K562 (cell line): ENCODE measurements around the gene SDCCAG8. TPM values are rescaled to one million over a fixed set of nuclear protein-coding genes. Genes with fewer than 3 reads are reported as not detected.

Source experiments
- BMI1 ChIP-seq: fragments of 150-350 bp; IDR thresholded peaks from 2 replicates; pipeline ENCODE4 v1.6.1; 2014; ENCODE audit warnings: low read length
- DACH1 ChIP-seq: fragments of 450-650 bp; IDR thresholded peaks from 2 replicates; pipeline ENCODE4 v1.6.1; 2018; ENCODE audit not compliant: partially characterized antibody
- ETS1 ChIP-seq: conservative IDR thresholded peaks from 2 replicates; pipeline ENCODE4 v1.6.1; 2011; ENCODE audit warnings: low read depth, mild to moderate bottlenecking, low read length; ENCODE audit not compliant: control insufficient read depth
- EZH2 ChIP-seq: IDR thresholded peaks from 2 replicates; pipeline ENCODE4 v1.6.1; 2012; ENCODE audit warnings: low read depth, mild to moderate bottlenecking, inconsistent platforms, low read length, borderline replicate concordance
- FOSL1 ChIP-seq: fragments of 200-800 bp; sonication (Bioruptor generic); conservative IDR thresholded peaks from 2 replicates; pipeline ENCODE4 v1.6.1; 2016; ENCODE audit warnings: missing genetic modification characterization, missing compliant biosample characterization
- FOXP4 ChIP-seq: sonication (generic); formaldehyde crosslinking; IDR thresholded peaks from 2 replicates; pipeline ENCODE4 v1.8.0; 2022; ENCODE audit warnings: mild to moderate bottlenecking, missing genetic modification reagents, borderline replicate concordance
- GTF2F1 ChIP-seq: IDR thresholded peaks from 2 replicates; pipeline ENCODE4 v1.6.1; 2011; ENCODE audit warnings: low read depth, low read length, improper control_type of control experiment
- HDAC1 ChIP-seq, 2 experiments: fragments of 450-650 bp; IDR thresholded peaks; 2 replicates each; pipeline ENCODE4 v1.6.1; 2016 to 2017; ENCODE audit warnings: inconsistent platforms in 1 of 2, mild to moderate bottlenecking in 1 of 2, moderate library complexity in 1 of 2
- HOXB6 ChIP-seq: fragments of 250-450 bp; sonication (Bioruptor Pico); IDR thresholded peaks from 2 replicates; pipeline ENCODE4 v1.5.1; 2022; ENCODE audit warnings: mild to moderate bottlenecking, borderline replicate concordance
- KDM2B ChIP-seq: fragments of 250-450 bp; sonication (Bioruptor Pico); IDR thresholded peaks from 2 replicates; pipeline ENCODE4 v1.8.0; 2021; ENCODE audit warnings: mild to moderate bottlenecking, moderate library complexity
- KLF6 ChIP-seq: fragments of 250-450 bp; sonication (Bioruptor Pico); IDR thresholded peaks from 2 replicates; pipeline ENCODE4 v1.4.0; 2020; ENCODE audit warnings: mild to moderate bottlenecking, moderate library complexity, borderline replicate concordance
- NRF1 ChIP-seq, 2 experiments: fragments of 450-650 bp; IDR thresholded peaks in 1 of 2; conservative IDR thresholded peaks in 1 of 2; 2 replicates each; pipeline ENCODE4 v1.6.1; 2014; ENCODE audit warnings: mild to moderate bottlenecking in 2 of 2
- PHB ChIP-seq: fragments of 250-450 bp; sonication (Bioruptor Pico); IDR thresholded peaks from 2 replicates; pipeline ENCODE4 v1.5.0; 2021
- PHF8 ChIP-seq: fragments of 200-600 bp; sonication (generic); IDR thresholded peaks from 2 replicates; pipeline ENCODE4 v1.6.1; 2012; ENCODE audit warnings: mixed run types, mild to moderate bottlenecking, inconsistent platforms, low read length, moderate library complexity, borderline replicate concordance
- SMARCA5 ChIP-seq: fragments of 450-650 bp; IDR thresholded peaks from 2 replicates; pipeline ENCODE4 v1.6.1; 2016
- TAF7 ChIP-seq: fragments of 450-650 bp; IDR thresholded peaks from 2 replicates; pipeline ENCODE4 v1.6.1; 2016; ENCODE audit warnings: missing genetic modification characterization, missing compliant biosample characterization
- ZBTB26 ChIP-seq: fragments of 450-650 bp; formaldehyde crosslinking; IDR thresholded peaks from 2 replicates; pipeline ENCODE4 v1.4.0; 2022; ENCODE audit warnings: missing genetic modification characterization
- ZNF165 ChIP-seq: fragments of 250-450 bp; sonication (Bioruptor Pico); IDR thresholded peaks from 2 replicates; pipeline ENCODE4 v1.4.0; 2020; ENCODE audit warnings: borderline replicate concordance
- ZNF23 ChIP-seq: fragments of 250-450 bp; sonication (Bioruptor Pico); IDR thresholded peaks from 2 replicates; pipeline ENCODE4 v1.4.0; 2020; ENCODE audit warnings: mild to moderate bottlenecking
- ZNF395 ChIP-seq: fragments of 200-800 bp; sonication (Bioruptor generic); IDR thresholded peaks from 2 replicates; pipeline ENCODE4 v1.6.1; 2017; ENCODE audit warnings: missing genetic modification characterization, missing compliant biosample characterization
- ZNF695 ChIP-seq: fragments of 450-650 bp; formaldehyde crosslinking; IDR thresholded peaks from 2 replicates; pipeline ENCODE4 v1.4.0; 2020; ENCODE audit warnings: mild to moderate bottlenecking, moderate library complexity
- ZNF75A ChIP-seq: fragments of 450-650 bp; formaldehyde crosslinking; IDR thresholded peaks from 2 replicates; pipeline ENCODE4 v1.4.0; 2020; ENCODE audit warnings: mild to moderate bottlenecking
- ZSCAN29 ChIP-seq: fragments of 450-650 bp; IDR thresholded peaks from 2 replicates; pipeline ENCODE4 v1.6.1; 2017
- polyA plus RNA-seq, 8 experiments: library from polyadenylated mRNA; depleted of rRNA in 4 of 8; stranded (reverse) in 5 of 8; unstranded in 3 of 8; fragments of >200 nt; fragmentation: Nextera tagmentation in 2 of 8; fragmentation: Illumina TruSeq in 1 of 8; extraction: Ambion mirVana in 2 of 8; extraction: Trizol in 1 of 8; gene quantifications; 2 replicates each; pipeline versions ENCODE4 v1.2.1 to v1.2.3, GENCODE V29; 2011 to 2014; ENCODE audit warnings: inconsistent platforms in 1 of 8, missing spikeins in 1 of 8
- total RNA-seq, 7 experiments: library from RNA; depleted of rRNA in 6 of 7; stranded (reverse); fragments of >200 nt in 6 of 7; fragmentation: Illumina TruSeq in 2 of 7; extraction: Trizol in 2 of 7; gene quantifications; 2 replicates each; pipeline versions ENCODE4 v1.2.1 to v1.2.3, GENCODE V29; 2011 to 2021; ENCODE audit warnings: low replicate concordance in 1 of 7

Gene SDCCAG8
- total and polyA plus RNA-seq, 9 of the 15 experiments (the other 6 are each of a cell fraction or from before 2014, with no cell fraction given), result 17.9 to 36.7 (median 25.4) TPM

GRCh38 chr1:243254927-243255790 lies 682 bp upstream of the SDCCAG8 start, which contains the start of gene CEP170 (continued):
- no peak for TF ChIP-seq SMARCA5
- TF ChIP-seq TAF7, result peak; percentile 9; the same call in 1 of the 2 replicates
- no peak for TF ChIP-seq GTF2F1
- TF ChIP-seq EZH2, result no peak
- no peak for TF ChIP-seq BMI1
- TF ChIP-seq PHF8, result peak; percentile 82; the same call in 1 of the 2 replicates
- TF ChIP-seq ZNF695 (CRISPR knock-in tag), result no peak
- TF ChIP-seq ZSCAN29, result no peak
- peak; percentile 93; the same call in 1 of the 2 replicates for TF ChIP-seq FOXP4 (CRISPR knock-in tag)
- TF ChIP-seq HOXB6, result no peak
- peak; percentile 81; the same call in 1 of the 2 replicates for TF ChIP-seq KDM2B (CRISPR knock-in tag)
- TF ChIP-seq NRF1 (conservative IDR thresholded peaks at IDR 0.05 in 1 of 2, IDR thresholded peaks at IDR 0.05 in 1 of 2), result peak; percentile 98 to 99
- 0 out of 2 replicates have a peak, but pooled peaks have one; percentile 50 for TF ChIP-seq ZNF165 (CRISPR knock-in tag)
- no peak for TF ChIP-seq DACH1
- peak; percentile 96 for TF ChIP-seq ETS1
- no peak for TF ChIP-seq FOSL1 (tag)
- TF ChIP-seq KLF6, result peak; percentile 17; the same call in 1 of the 2 replicates
- TF ChIP-seq PHB (CRISPR knock-in tag), result peak; percentile 85; the same call in 1 of the 2 replicates
- 0 out of 2 replicates have a peak, but pooled peaks have one; percentile 71 for TF ChIP-seq ZBTB26 (CRISPR knock-in tag)
- TF ChIP-seq ZNF395 (CRISPR knock-in tag), result peak; percentile 11; the same call in 1 of the 2 replicates
- TF ChIP-seq ZNF75A (CRISPR knock-in tag), result 0 out of 2 replicates have a peak, but pooled peaks have one; percentile 50
- TF ChIP-seq HDAC1 (IDR thresholded peaks at IDR 0.05), result peak in 1 of 2 experiments; percentile 79; a peak in 2 of 4 replicates
- TF ChIP-seq ZNF23, result 0 out of 2 replicates have a peak, but pooled peaks have one; percentile 18
